GM19240 (cell line): ENCODE data around the gene SIX3.
A peak's percentile ranks its signal among the peaks of the same experiment; 100 is the strongest.

Source experiments
- DNase-seq: peaks from one replicate; pipeline ENCODE4 v3.0.0; 2011; ENCODE audit warnings: low spot score; ENCODE audit not compliant: insufficient read length

SIX3 gene

GRCh38 chr2:44941551-44942234 is at the start of gene SIX3:
Gene SIX3 (plus strand): TSS chr2:44941702. CDS start chr2:44942105, 403 bp downstream.
- DNase-seq: peak; percentile 43

- DNase-seq: peak; percentile 41
Observed at GRCh38 chr2:44894058-44894457, 47.4 kb upstream of the SIX3 start.

- DNase-seq: no peak
Observed at GRCh38 chr2:44895061-44895460, 46.4 kb upstream of the SIX3 start.

- DNase-seq: no peak
Observed at GRCh38 chr2:44897406-44897805, 44.1 kb upstream of the SIX3 start.

- DNase-seq: no peak
Observed at GRCh38 chr2:44902217-44903137, 39.0 kb upstream of the SIX3 start.

GRCh38 chr2:44904578-44904977 is 36.9 kb upstream of the SIX3 start:
- no peak for DNase-seq

- DNase-seq: no peak
Observed at GRCh38 chr2:44906972-44907371, 34.5 kb upstream of the SIX3 start.

GRCh38 chr2:44909831-44910230 is 31.7 kb upstream of the SIX3 start:
- no peak for DNase-seq

GRCh38 chr2:44912660-44913059 is 28.8 kb upstream of the SIX3 start:
- DNase-seq: no peak

- DNase-seq: no peak
Observed at GRCh38 chr2:44916291-44916690, 25.2 kb upstream of the SIX3 start.

- no peak for DNase-seq
Observed at GRCh38 chr2:44918095-44918775, 23.3 kb upstream of the SIX3 start.

GRCh38 chr2:44920751-44921150 is 20.8 kb upstream of the SIX3 start:
- no peak for DNase-seq

- DNase-seq: no peak
Observed at GRCh38 chr2:44922776-44923175, 18.7 kb upstream of the SIX3 start.

GRCh38 chr2:44925561-44926136 is 15.9 kb upstream of the SIX3 start:
- DNase-seq: no peak

GRCh38 chr2:44926957-44927356 is 14.5 kb upstream of the SIX3 start:
- no peak for DNase-seq

- DNase-seq: no peak
Observed at GRCh38 chr2:44927985-44928482, 13.5 kb upstream of the SIX3 start.

GRCh38 chr2:44928483-44929158 is 12.9 kb upstream of the SIX3 start:
- no peak for DNase-seq

GRCh38 chr2:44929159-44929734 is 12.3 kb upstream of the SIX3 start:
- DNase-seq: no peak

- no peak for DNase-seq
Observed at GRCh38 chr2:44929735-44930273, 11.7 kb upstream of the SIX3 start.
